ENCODE results near the gene MAP3K5. TPM values are rescaled to one million over a fixed set of nuclear protein-coding genes. Genes with fewer than 3 reads are reported as not detected.

The MAP3K5 gene
- total and polyA plus RNA-seq, 2 of the 8 experiments (the other 6 are each of a cell fraction or from before 2014, with no cell fraction given): 0.63 to 2.6 TPM

GRCh38 chr6:136547336-136547735, 244.9 kb downstream of the MAP3K5 start (continued):
- TF ChIP-seq CHD7 (IDR thresholded peaks at IDR 0.05; ENCODE audit: insufficient replicate concordance, low read length): no peak

Data from H1 (cell line).